Smooth muscle cell (in vitro differentiated cells): ENCODE results near the gene STIM1. TPM values are rescaled to one million over a fixed set of nuclear protein-coding genes. Genes with fewer than 3 reads are reported as not detected.
A peak's percentile ranks its signal among the peaks of the same experiment; 100 is the strongest.

ENCODE experiments used
- DNase-seq: peaks from one replicate; lab custom pipeline; 2025; ENCODE audit not compliant: unreplicated experiment; lab: John Stamatoyannopoulos, UW
- H2AFZ ChIP-seq: fragments of 200-600 bp; sonication (generic); 2 replicates; pipeline ENCODE4 v1.6.0; 2016; ENCODE audit warnings: antibody characterized with exemption, low read depth, mild to moderate bottlenecking
- H3F3A ChIP-seq: fragments of 200-600 bp; sonication (generic); 2 replicates; pipeline ENCODE4 v1.6.0; 2017; ENCODE audit warnings: antibody characterized with exemption, low read depth
- H3K27ac ChIP-seq: fragments of 200-600 bp; sonication (generic); 2 replicates; pipeline ENCODE4 v1.5.1; 2016; ENCODE audit warnings: low read depth, mild to moderate bottlenecking
- H3K27me3 ChIP-seq: fragments of 200-600 bp; sonication (generic); 2 replicates; pipeline ENCODE4 v1.6.1; 2016; ENCODE audit warnings: low read depth, mild to moderate bottlenecking
- H3K36me3 ChIP-seq: fragments of 200-600 bp; sonication (generic); 2 replicates; pipeline ENCODE4 v1.5.1; 2016; ENCODE audit warnings: low read depth
- H3K4me1 ChIP-seq: fragments of 200-600 bp; sonication (generic); 2 replicates; pipeline ENCODE4 v1.5.1; 2016; ENCODE audit warnings: low read depth
- H3K4me2 ChIP-seq: fragments of 200-600 bp; sonication (generic); 2 replicates; pipeline ENCODE4 v1.6.0; 2016; ENCODE audit warnings: mild to moderate bottlenecking
- H3K4me3 ChIP-seq: fragments of 200-600 bp; sonication (generic); 2 replicates; pipeline ENCODE4 v1.5.1; 2016; ENCODE audit warnings: mild to moderate bottlenecking
- H3K79me2 ChIP-seq: fragments of 200-600 bp; sonication (generic); 2 replicates; pipeline ENCODE4 v1.6.0; 2016; ENCODE audit warnings: low read depth, mild to moderate bottlenecking
- H3K9ac ChIP-seq: fragments of 200-600 bp; sonication (generic); 2 replicates; pipeline ENCODE4 v1.6.0; 2016; ENCODE audit warnings: low read depth
- H3K9me3 ChIP-seq: fragments of 200-600 bp; sonication (generic); replicated peaks from 2 replicates; pipeline ENCODE4 v1.5.1; 2016; ENCODE audit warnings: low read depth
- H4K20me1 ChIP-seq: fragments of 200-600 bp; sonication (generic); 2 replicates; pipeline ENCODE4 v1.6.0; 2016; ENCODE audit warnings: low read depth
- CTCF ChIP-seq: fragments of 200-600 bp; sonication (generic); IDR thresholded peaks from 2 replicates; pipeline ENCODE4 v1.5.1; 2017; ENCODE audit warnings: borderline replicate concordance, mild to moderate bottlenecking, antibody characterized with exemption; ENCODE audit not compliant: insufficient read depth, poor library complexity, severe bottlenecking
- WGBS: methylation state at CpG from one replicate; pipeline ENCODE4 v1.1.7; 2016; ENCODE audit warnings: low lambda C conversion rate; 5-methylcytosine and 5-hydroxymethylcytosine counted together
- polyA plus RNA-seq: library from polyadenylated mRNA; unstranded; fragments of >200 nt; fragmentation: Nextera tagmentation; extraction: Ambion mirVana; gene quantifications from 2 replicates; pipeline ENCODE4 v1.2.1, GENCODE V29; 2016
- total RNA-seq: library from RNA; depleted of rRNA; stranded (reverse); fragments of >200 nt; gene quantifications from 2 replicates; pipeline ENCODE4 v1.2.3, GENCODE V29; 2014

Gene STIM1
- total and polyA plus RNA-seq, 2 experiments from 2014 or later, result 15.3 to 31.5 TPM

GRCh38 chr11:3953327-3953726 lies 97.9 kb downstream of the STIM1 start:
- Histone ChIP-seq H3K4me2 (no peak overlapping the region), H4K20me1 (peaks cover 5% of the 10 kb centered on the region), H3K36me3 (no peaks in the 10 kb centered on the region), H3K9me3 (no peaks in the 10 kb centered on the region), H3K9ac (no peak overlapping the region), H3K27me3 (no peaks in the 10 kb centered on the region), H2AFZ (no peak overlapping the region), H3K79me2 (peaks cover 12% of the 10 kb centered on the region), H3K27ac (peak overlapping the region; percentile 81), H3F3A (peaks cover 7% of the 10 kb centered on the region), H3K4me1 (peaks cover 14% of the 10 kb centered on the region), H3K4me3 (no peak overlapping the region)
- DNase-seq, result no peak
- no peak for TF ChIP-seq CTCF
- 93% methylated on average over 3 of the region's 3 CpGs for WGBS

- no peak for TF ChIP-seq CTCF
- H3K27me3 ChIP-seq, result no peaks in the 10 kb centered on the region
- H4K20me1 ChIP-seq, result peaks cover 12% of the 10 kb centered on the region
- H3K36me3 ChIP-seq, result no peaks in the 10 kb centered on the region
- no peak overlapping the region for H3K4me3 ChIP-seq
- H3K27ac ChIP-seq, result peak overlapping the region; percentile 81
- 71% methylated on average over 3 of the region's 3 CpGs for WGBS
- no peak for DNase-seq
- H3K9me3 ChIP-seq, result no peaks in the 10 kb centered on the region
- H3K4me2 ChIP-seq, result no peak overlapping the region
- peaks cover 12% of the 10 kb centered on the region for H3K79me2 ChIP-seq
- no peak overlapping the region for H2AFZ ChIP-seq
- H3F3A ChIP-seq, result peaks cover 7% of the 10 kb centered on the region
- H3K4me1 ChIP-seq, result peaks cover 14% of the 10 kb centered on the region
- H3K9ac ChIP-seq, result no peak overlapping the region
Measured at GRCh38 chr11:3954448-3955298, 99.2 kb downstream of the STIM1 start.

- H3K27ac ChIP-seq, result peak overlapping the region; percentile 81
Measured at GRCh38 chr11:3955299-3955665, 99.8 kb downstream of the STIM1 start.

More at GRCh38 chr11:3955299-3955665, 99.8 kb downstream of the STIM1 start:
- Histone ChIP-seq H3K9ac (no peak overlapping the region), H3K36me3 (no peaks in the 10 kb centered on the region), H3F3A (peaks cover 7% of the 10 kb centered on the region), H2AFZ (no peak overlapping the region), H3K9me3 (no peaks in the 10 kb centered on the region), H3K4me1 (peaks cover 14% of the 10 kb centered on the region), H3K27me3 (no peaks in the 10 kb centered on the region), H3K4me3 (no peak overlapping the region), H3K4me2 (no peak overlapping the region), H3K79me2 (peaks cover 12% of the 10 kb centered on the region), H4K20me1 (peaks cover 16% of the 10 kb centered on the region)
- no peak for TF ChIP-seq CTCF
- 84% methylated on average over 1 of the region's 1 CpG for WGBS
- DNase-seq, result no peak
